WTC11 (cell line): ENCODE measurements around the gene TMC1. TPM values are rescaled to one million over a fixed set of nuclear protein-coding genes. Genes with fewer than 3 reads are reported as not detected.

ENCODE experiments used
- NR3C1 ChIP-seq: sonication (generic); formaldehyde crosslinking; conservative IDR thresholded peaks from 2 replicates; pipeline ENCODE4 v1.8.1; 2023; ENCODE audit warnings: low read depth, mild to moderate bottlenecking, missing genetic modification reagents
- OVOL2 ChIP-seq: fragments of 250-450 bp; sonication (Bioruptor Pico); IDR thresholded peaks from 2 replicates; pipeline ENCODE4 v1.9.0; 2021; ENCODE audit warnings: mild to moderate bottlenecking, borderline replicate concordance
- PREB ChIP-seq: sonication (generic); formaldehyde crosslinking; IDR thresholded peaks from 2 replicates; pipeline ENCODE4 v1.8.1; 2022; ENCODE audit warnings: mild to moderate bottlenecking, missing genetic modification reagents, moderate library complexity, borderline replicate concordance
- SMAD4 ChIP-seq: sonication (generic); formaldehyde crosslinking; IDR thresholded peaks from 2 replicates; pipeline ENCODE4 v1.8.0; 2022; ENCODE audit warnings: mild to moderate bottlenecking, missing genetic modification reagents
- TCF7 ChIP-seq: sonication (generic); formaldehyde crosslinking; IDR thresholded peaks from 2 replicates; pipeline ENCODE4 v1.8.0; 2022; ENCODE audit warnings: mild to moderate bottlenecking, low read depth, missing genetic modification reagents, moderate library complexity
- TEAD4 ChIP-seq: sonication (generic); formaldehyde crosslinking; IDR thresholded peaks from 2 replicates; pipeline ENCODE4 v1.8.0; 2022; ENCODE audit warnings: mild to moderate bottlenecking, missing genetic modification reagents
- USF2 ChIP-seq: sonication (generic); formaldehyde crosslinking; IDR thresholded peaks from 2 replicates; pipeline ENCODE4 v1.8.1; 2023; ENCODE audit warnings: mild to moderate bottlenecking, missing genetic modification reagents, moderate library complexity
- ZNF232 ChIP-seq: sonication (generic); formaldehyde crosslinking; IDR thresholded peaks from 2 replicates; pipeline ENCODE4 v1.8.0; 2022; ENCODE audit warnings: mild to moderate bottlenecking, missing genetic modification reagents
- total RNA-seq: library from RNA; stranded (reverse); gene quantifications from 3 replicates; pipeline ENCODE4 v1.2.3, GENCODE V29; 2021

The TMC1 gene
- total RNA-seq, 1 experiment from 2014 or later, result 0.31 TPM

GRCh38 chr9:72884508-72884907 lies 363.1 kb downstream of the TMC1 start (continued):
- no peak for TF ChIP-seq SMAD4 (CRISPR knock-in tag)
- TF ChIP-seq TEAD4 (CRISPR knock-in tag), result no peak
- no peak for TF ChIP-seq OVOL2 (CRISPR knock-in tag)
- TF ChIP-seq TCF7 (CRISPR knock-in tag), result no peak
- TF ChIP-seq NR3C1 (CRISPR knock-in tag), result no peak
- no peak for TF ChIP-seq USF2 (CRISPR knock-in tag)
- no peak for TF ChIP-seq PREB
- TF ChIP-seq ZNF232, result no peak
- TF ChIP-seq, all 79 proteins: peak for 0

Other genes with a start within 250 kb of the TMC1 start
- 137 to 141 TPM (median 138 TPM) in 3 replicates for gene ZFAND5, start 156.4 kb upstream of the TMC1 start, total RNA-seq